ENCODE measurements around the gene NAPG. TPM values are rescaled to one million over a fixed set of nuclear protein-coding genes. Genes with fewer than 3 reads are reported as not detected.
"Not testable (repeated sequence)": the region's sequence is repeated elsewhere in the genome, so short reads cannot be mapped to it uniquely, and the experiment has no call there.

Gene NAPG
- total and polyA plus RNA-seq, 10 of the 15 experiments (the other 5 are each of a cell fraction or from before 2014, with no cell fraction given) = 20.5 to 34.8 (median 24.0) TPM

DNA sequence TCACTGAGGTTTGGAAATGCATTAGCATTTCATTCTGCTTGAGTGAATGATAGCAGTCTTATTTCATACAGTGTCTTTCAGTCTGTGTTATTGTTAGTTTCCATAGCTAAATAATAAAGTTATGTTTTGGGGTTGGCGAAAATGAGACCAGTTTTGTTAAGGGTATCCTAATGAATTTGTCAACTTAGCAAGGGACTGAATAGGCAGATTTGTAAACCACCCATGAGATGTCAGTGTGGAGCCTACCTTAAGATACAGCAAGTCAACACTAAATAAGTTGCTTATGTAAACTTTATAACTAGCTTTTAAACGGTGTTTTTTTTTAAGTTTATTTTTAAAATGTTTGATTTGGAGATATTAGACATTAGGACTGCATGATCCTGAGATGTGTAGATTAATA is 11.9 kb downstream of the NAPG start (continued):
- TF ChIP-seq, protein P1, sequence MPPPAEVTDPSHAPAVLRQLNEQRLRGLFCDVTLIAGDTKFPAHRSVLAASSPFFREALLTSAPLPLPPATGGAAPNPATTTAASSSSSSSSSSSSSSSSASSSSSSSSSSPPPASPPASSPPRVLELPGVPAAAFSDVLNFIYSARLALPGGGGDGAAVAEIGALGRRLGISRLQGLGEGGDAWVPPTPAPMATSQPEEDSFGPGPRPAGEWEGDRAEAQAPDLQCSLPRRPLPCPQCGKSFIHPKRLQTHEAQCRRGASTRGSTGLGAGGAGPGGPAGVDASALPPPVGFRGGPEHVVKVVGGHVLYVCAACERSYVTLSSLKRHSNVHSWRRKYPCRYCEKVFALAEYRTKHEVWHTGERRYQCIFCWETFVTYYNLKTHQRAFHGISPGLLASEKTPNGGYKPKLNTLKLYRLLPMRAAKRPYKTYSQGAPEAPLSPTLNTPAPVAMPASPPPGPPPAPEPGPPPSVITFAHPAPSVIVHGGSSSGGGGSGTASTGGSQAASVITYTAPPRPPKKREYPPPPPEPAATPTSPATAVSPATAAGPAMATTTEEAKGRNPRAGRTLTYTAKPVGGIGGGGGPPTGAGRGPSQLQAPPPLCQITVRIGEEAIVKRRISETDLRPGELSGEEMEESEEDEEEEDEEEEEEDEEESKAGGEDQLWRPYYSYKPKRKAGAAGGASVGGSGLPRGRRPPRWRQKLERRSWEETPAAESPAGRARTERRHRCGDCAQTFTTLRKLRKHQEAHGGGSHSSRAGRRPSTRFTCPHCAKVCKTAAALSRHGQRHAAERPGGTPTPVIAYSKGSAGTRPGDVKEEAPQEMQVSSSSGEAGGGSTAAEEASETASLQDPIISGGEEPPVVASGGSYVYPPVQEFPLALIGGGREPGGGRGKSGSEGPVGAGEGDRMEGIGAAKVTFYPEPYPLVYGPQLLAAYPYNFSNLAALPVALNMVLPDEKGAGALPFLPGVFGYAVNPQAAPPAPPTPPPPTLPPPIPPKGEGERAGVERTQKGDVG (CRISPR knock-in tag; IDR thresholded peaks at IDR 0.05) = no peak

DNA sequence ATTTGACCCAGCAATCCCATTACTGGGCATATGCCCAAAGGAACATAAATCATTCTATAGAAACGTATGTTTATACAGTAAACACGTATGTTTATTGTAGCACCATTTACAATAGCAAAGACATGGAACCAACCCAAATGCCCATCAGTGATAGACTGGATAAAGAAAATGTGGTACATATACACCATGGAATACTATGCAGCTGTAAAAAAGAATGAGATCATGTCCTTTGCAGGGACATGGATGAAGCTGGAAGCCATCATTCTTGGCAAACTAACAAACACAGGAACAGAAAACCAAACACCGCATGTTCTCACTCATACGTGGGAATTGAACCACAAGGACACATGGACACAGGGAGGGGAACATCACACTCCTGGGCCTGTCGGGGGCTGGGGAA is 13.3 kb downstream of the NAPG start:
- H3K4me2 ChIP-seq (ENCODE audit: control insufficient read depth, insufficient read depth); H3K4me1 ChIP-seq (ENCODE audit: control insufficient read depth, insufficient read depth, low read length); H3K4me3 ChIP-seq; in situ Hi-C loops (cut with MboI); POLR2A ChIA-PET; BruUV-seq (replicated peaks); FAIRE-seq; ATAC-seq; H2AFZ ChIP-seq (ENCODE audit: control insufficient read depth, low read depth, low read length); DNase-seq (ENCODE audit: low read depth, low spot score); H3K9me3 ChIP-seq (replicated peaks; ENCODE audit: control insufficient read depth, insufficient read depth, low read length); H3K27ac ChIP-seq (ENCODE audit: control insufficient read depth, insufficient read depth); SMC1A ChIA-PET (ENCODE audit: uncharacterized antibody, unreplicated experiment); H4K20me1 ChIP-seq (ENCODE audit: control insufficient read depth, insufficient read depth); intact Hi-C loops (cut with micrococcal nuclease; ENCODE audit: unreplicated experiment); H3K27me3 ChIP-seq (replicated peaks in 1 of 2; ENCODE audit: control insufficient read depth in 2 of 2, insufficient read depth in 2 of 2, low read length in 1 of 2); H3K79me2 ChIP-seq (ENCODE audit: control insufficient read depth, insufficient read depth, low read length); H3K36me3 ChIP-seq (ENCODE audit: control insufficient read depth in 2 of 2, insufficient read depth in 2 of 2, low read length in 1 of 2); H3K9ac ChIP-seq (ENCODE audit: control insufficient read depth, insufficient read depth, low read length): not testable (repeated sequence)
- ChIA-PET RAD21 (ENCODE audit: unreplicated experiment) (interaction anchor here (0.6 kb wide), 1 partner anchor 23 kb away, joined by 3 read pairs; no protein-coding TSS in a partner anchor), CTCF (interaction anchor here (1.6 kb wide), 1 partner anchor 21 kb away, joined by 6 read pairs; no protein-coding TSS in a partner anchor)
- WGBS (ENCODE audit: insufficient coverage, insufficient replicate concordance, low lambda C conversion rate, missing lambda C conversion rate) = 96% methylated on average over 5 of the region's 5 CpGs

DNA sequence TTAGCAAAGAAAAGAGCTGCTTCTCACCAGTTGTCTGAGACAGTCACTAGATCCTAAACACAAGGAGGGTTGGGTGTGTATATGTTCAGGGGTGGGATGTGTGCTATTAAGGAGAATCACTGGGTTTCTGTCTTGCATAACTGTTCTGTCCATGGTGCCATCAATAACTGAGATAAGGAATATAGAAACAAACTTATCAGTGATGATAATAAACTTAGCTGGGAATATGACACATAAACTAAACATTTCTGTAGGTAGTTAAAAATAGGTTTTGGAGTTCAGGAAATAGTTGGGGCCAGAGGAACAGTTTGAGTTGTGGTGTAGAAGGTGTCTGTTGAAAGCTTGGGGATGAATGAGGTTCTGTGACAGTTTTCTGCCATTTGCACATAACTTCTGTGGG is 17.4 kb downstream of the NAPG start:
- no peaks in the 10 kb centered on the region; the same call in 1 of the 2 replicates for H4K20me1 ChIP-seq (ENCODE audit: control insufficient read depth, insufficient read depth)
- in situ Hi-C loops (cut with MboI) = no loop called here
- no peak overlapping the region for H3K27ac ChIP-seq (ENCODE audit: control insufficient read depth, insufficient read depth)
- ChIA-PET RAD21 (ENCODE audit: unreplicated experiment) (no interaction called here), CTCF (interaction anchor here (0.7 to 1.7 kb wide), 2 partner anchors 17 to 87 kb away, joined by 3 to 8 read pairs; no protein-coding TSS in a partner anchor), SMC1A (ENCODE audit: uncharacterized antibody, unreplicated experiment) (interaction anchor here (1.2 to 1.4 kb wide), 2 partner anchors 9 to 17 kb away, joined by 3 to 7 read pairs; no protein-coding TSS in a partner anchor), POLR2A (no interaction called here)
- intact Hi-C loops (cut with micrococcal nuclease; ENCODE audit: unreplicated experiment) = no loop called here
- no TSS peak for BruUV-seq (replicated peaks)
- H3K9ac ChIP-seq (ENCODE audit: control insufficient read depth, insufficient read depth, low read length) = no peak overlapping the region
- DNase-seq (ENCODE audit: low read depth, low spot score) (no peak), ATAC-seq (no peak), FAIRE-seq (no peak)
- H3K79me2 ChIP-seq (ENCODE audit: control insufficient read depth, insufficient read depth, low read length) = no peaks in the 10 kb centered on the region
- peaks cover 12 to 24% of the 10 kb centered on the region in 2 experiments for H3K36me3 ChIP-seq (ENCODE audit: control insufficient read depth in 2 of 2, insufficient read depth in 2 of 2, low read length in 1 of 2)
- H3K4me3 ChIP-seq = no peak overlapping the region
- H3K27me3 ChIP-seq (replicated peaks in 1 of 2; ENCODE audit: control insufficient read depth in 2 of 2, insufficient read depth in 2 of 2, low read length in 1 of 2) = no peaks in the 10 kb centered on the region
- no peaks in the 10 kb centered on the region for H3K4me1 ChIP-seq (ENCODE audit: control insufficient read depth, insufficient read depth, low read length)
- H3K4me2 ChIP-seq (ENCODE audit: control insufficient read depth, insufficient read depth) = no peak overlapping the region
- H3K9me3 ChIP-seq (replicated peaks; ENCODE audit: control insufficient read depth, insufficient read depth, low read length) = no peaks in the 10 kb centered on the region
- H2AFZ ChIP-seq (ENCODE audit: control insufficient read depth, low read depth, low read length) = no peak overlapping the region
- TF ChIP-seq, protein P2, sequence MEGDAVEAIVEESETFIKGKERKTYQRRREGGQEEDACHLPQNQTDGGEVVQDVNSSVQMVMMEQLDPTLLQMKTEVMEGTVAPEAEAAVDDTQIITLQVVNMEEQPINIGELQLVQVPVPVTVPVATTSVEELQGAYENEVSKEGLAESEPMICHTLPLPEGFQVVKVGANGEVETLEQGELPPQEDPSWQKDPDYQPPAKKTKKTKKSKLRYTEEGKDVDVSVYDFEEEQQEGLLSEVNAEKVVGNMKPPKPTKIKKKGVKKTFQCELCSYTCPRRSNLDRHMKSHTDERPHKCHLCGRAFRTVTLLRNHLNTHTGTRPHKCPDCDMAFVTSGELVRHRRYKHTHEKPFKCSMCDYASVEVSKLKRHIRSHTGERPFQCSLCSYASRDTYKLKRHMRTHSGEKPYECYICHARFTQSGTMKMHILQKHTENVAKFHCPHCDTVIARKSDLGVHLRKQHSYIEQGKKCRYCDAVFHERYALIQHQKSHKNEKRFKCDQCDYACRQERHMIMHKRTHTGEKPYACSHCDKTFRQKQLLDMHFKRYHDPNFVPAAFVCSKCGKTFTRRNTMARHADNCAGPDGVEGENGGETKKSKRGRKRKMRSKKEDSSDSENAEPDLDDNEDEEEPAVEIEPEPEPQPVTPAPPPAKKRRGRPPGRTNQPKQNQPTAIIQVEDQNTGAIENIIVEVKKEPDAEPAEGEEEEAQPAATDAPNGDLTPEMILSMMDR (IDR thresholded peaks at IDR 0.05 in 2 of 3, conservative IDR thresholded peaks at IDR 0.05 in 1 of 3; ENCODE audit: control insufficient read depth in 2 of 3, extremely low read depth in 1 of 3, insufficient read depth in 1 of 3, low read depth in 3 of 3, low read length in 3 of 3) = no peak
- TF ChIP-seq, protein P3, sequence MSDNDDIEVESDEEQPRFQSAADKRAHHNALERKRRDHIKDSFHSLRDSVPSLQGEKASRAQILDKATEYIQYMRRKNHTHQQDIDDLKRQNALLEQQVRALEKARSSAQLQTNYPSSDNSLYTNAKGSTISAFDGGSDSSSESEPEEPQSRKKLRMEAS (IDR thresholded peaks at IDR 0.05; ENCODE audit: low read depth, low read length) = no peak
- TF ChIP-seq YY1 (IDR thresholded peaks at IDR 0.05; ENCODE audit: low read depth, low read length) (no peak), TCF3 (IDR thresholded peaks at IDR 0.05; ENCODE audit: borderline replicate concordance, insufficient read depth, low read depth, low read length) (no peak), ZNF384 (IDR thresholded peaks at IDR 0.05; ENCODE audit: borderline replicate concordance, low read depth, low read length) (no peak), SUPT20H (IDR thresholded peaks at IDR 0.05; ENCODE audit: borderline replicate concordance, control insufficient read depth, low read depth, low read length) (no peak)
- TF ChIP-seq, protein P4, sequence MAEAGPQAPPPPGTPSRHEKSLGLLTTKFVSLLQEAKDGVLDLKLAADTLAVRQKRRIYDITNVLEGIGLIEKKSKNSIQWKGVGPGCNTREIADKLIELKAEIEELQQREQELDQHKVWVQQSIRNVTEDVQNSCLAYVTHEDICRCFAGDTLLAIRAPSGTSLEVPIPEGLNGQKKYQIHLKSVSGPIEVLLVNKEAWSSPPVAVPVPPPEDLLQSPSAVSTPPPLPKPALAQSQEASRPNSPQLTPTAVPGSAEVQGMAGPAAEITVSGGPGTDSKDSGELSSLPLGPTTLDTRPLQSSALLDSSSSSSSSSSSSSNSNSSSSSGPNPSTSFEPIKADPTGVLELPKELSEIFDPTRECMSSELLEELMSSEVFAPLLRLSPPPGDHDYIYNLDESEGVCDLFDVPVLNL (IDR thresholded peaks at IDR 0.05; ENCODE audit: low read depth, low read length) = no peak

Data from GM12878 (cell line).